Neural progenitor cell (in vitro differentiated cells): ENCODE measurements around the gene EVC2. TPM values are rescaled to one million over a fixed set of nuclear protein-coding genes. Genes with fewer than 3 reads are reported as not detected.

Source experiments
- DNase-seq: peaks from one replicate; pipeline ENCODE4 v3.0.0-alpha.2; 2016; ENCODE audit warnings: low spot score
- H2AFZ ChIP-seq: fragments of 200-600 bp; sonication (generic); replicated peaks from 2 replicates; pipeline ENCODE4 v1.6.1; 2016; ENCODE audit warnings: antibody characterized with exemption
- H3F3A ChIP-seq: fragments of 200-600 bp; sonication (generic); 2 replicates; pipeline ENCODE4 v1.6.1; 2016; ENCODE audit warnings: antibody characterized with exemption, low read depth
- H3K27ac ChIP-seq: fragments of 200-600 bp; sonication (generic); 2 replicates; pipeline ENCODE4 v1.5.1; 2016; ENCODE audit warnings: mild to moderate bottlenecking
- H3K27me3 ChIP-seq: fragments of 200-600 bp; sonication (generic); 2 replicates; pipeline ENCODE4 v1.6.1; 2016; ENCODE audit warnings: mild to moderate bottlenecking, moderate library complexity
- H3K36me3 ChIP-seq: fragments of 200-600 bp; sonication (generic); 2 replicates; pipeline ENCODE4 v1.5.1; 2016
- H3K4me1 ChIP-seq: fragments of 200-600 bp; sonication (generic); 2 replicates; pipeline ENCODE4 v1.6.1; 2016; ENCODE audit warnings: mixed run types
- H3K4me2 ChIP-seq: fragments of 200-600 bp; sonication (generic); 2 replicates; pipeline ENCODE4 v1.6.1; 2016
- H3K4me3 ChIP-seq: fragments of 200-600 bp; sonication (generic); 2 replicates; pipeline ENCODE4 v1.5.1; 2016
- H3K79me2 ChIP-seq: fragments of 200-600 bp; sonication (generic); 2 replicates; pipeline ENCODE4 v1.6.1; 2016; ENCODE audit warnings: low read depth
- H3K9ac ChIP-seq: fragments of 200-600 bp; sonication (generic); 2 replicates; pipeline ENCODE4 v1.6.1; 2016
- H3K9me3 ChIP-seq: fragments of 200-600 bp; sonication (generic); 2 replicates; pipeline ENCODE4 v1.5.1; 2016; ENCODE audit warnings: low read depth
- H4K20me1 ChIP-seq: fragments of 200-600 bp; sonication (generic); 2 replicates; pipeline ENCODE4 v1.6.1; 2016; ENCODE audit warnings: low read depth
- H3K27ac Mint-ChIP-seq: 3 replicates; pipeline ENCODE4 v1.8.0; 2021; ENCODE audit warnings: mixed read lengths
- H3K27me3 Mint-ChIP-seq: 2 replicates; pipeline ENCODE4 v1.8.0; 2022; ENCODE audit warnings: low read depth, mild to moderate bottlenecking, inconsistent platforms, moderate library complexity, mixed read lengths; ENCODE audit not compliant: insufficient read depth
- H3K36me3 Mint-ChIP-seq: 3 replicates; pipeline ENCODE4 v1.8.0; 2021; ENCODE audit warnings: mixed read lengths
- H3K4me1 Mint-ChIP-seq: 3 replicates; pipeline ENCODE4 v1.8.0; 2021; ENCODE audit warnings: mixed read lengths
- H3K4me3 Mint-ChIP-seq: 3 replicates; pipeline ENCODE4 v1.8.0; 2021; ENCODE audit warnings: mild to moderate bottlenecking, moderate library complexity, mixed read lengths
- H3K9me3 Mint-ChIP-seq: 3 replicates; pipeline ENCODE4 v1.8.0; 2020; ENCODE audit warnings: mixed read lengths
- CTCF ChIP-seq: fragments of 200-600 bp; sonication (generic); IDR thresholded peaks from 2 replicates; pipeline ENCODE4 v1.5.1; 2017; ENCODE audit warnings: antibody characterized with exemption, mild to moderate bottlenecking
- EZH2 ChIP-seq: fragments of 200-600 bp; sonication (generic); IDR thresholded peaks from 2 replicates; pipeline ENCODE4 v1.6.1; 2017; ENCODE audit warnings: antibody characterized with exemption, mild to moderate bottlenecking, moderate library complexity
- EZH2phosphoT487 ChIP-seq: fragments of 200-600 bp; sonication (generic); IDR thresholded peaks from 2 replicates; pipeline ENCODE4 v1.6.1; 2017; ENCODE audit warnings: antibody characterized with exemption
- total RNA-seq: library from RNA; depleted of rRNA; stranded (reverse); fragments of >200 nt; gene quantifications from 2 replicates; pipeline ENCODE4 v1.2.3, GENCODE V29; 2015; ENCODE audit warnings: low replicate concordance

Gene EVC2
- total RNA-seq, 1 donor from 2014 or later, result 6.1 TPM

- Mint-ChIP-seq H3K4me3 (no peak overlapping the region), H3K27ac (no peak overlapping the region), H3K9me3 (no peaks in the 10 kb centered on the region), H3K4me1 (peaks cover 10% of the 10 kb centered on the region), H3K27me3 (peaks cover 2% of the 10 kb centered on the region), H3K36me3 (no peaks in the 10 kb centered on the region)
- no peaks in the 10 kb centered on the region for H3K79me2 ChIP-seq
- no peak overlapping the region for H3K9ac ChIP-seq
- no peak overlapping the region for H3K4me3 ChIP-seq
- H3K27ac ChIP-seq, result no peak overlapping the region
- H2AFZ ChIP-seq, result no peak overlapping the region
- no peak overlapping the region for H3K4me2 ChIP-seq
- no peak for DNase-seq
- H3K4me1 ChIP-seq, result no peaks in the 10 kb centered on the region
- H3K9me3 ChIP-seq, result no peaks in the 10 kb centered on the region
- H4K20me1 ChIP-seq, result no peaks in the 10 kb centered on the region
- no peaks in the 10 kb centered on the region for H3K27me3 ChIP-seq
- no peaks in the 10 kb centered on the region for H3F3A ChIP-seq
- H3K36me3 ChIP-seq, result no peaks in the 10 kb centered on the region
- TF ChIP-seq EZH2 (no peak), EZH2phosphoT487 (no peak), CTCF (no peak)
Observed at GRCh38 chr4:5636766-5637670, 71.3 kb downstream of the EVC2 start.

GRCh38 chr4:5635826-5636195, 72.5 kb downstream of the EVC2 start:
- H3K27ac Mint-ChIP-seq, result no peak overlapping the region
- no peak for TF ChIP-seq CTCF
- no peak for TF ChIP-seq EZH2
- TF ChIP-seq EZH2phosphoT487, result no peak
- H3F3A ChIP-seq, result no peaks in the 10 kb centered on the region
- H3K79me2 ChIP-seq, result no peaks in the 10 kb centered on the region
- H3K27me3 Mint-ChIP-seq, result peaks cover 2% of the 10 kb centered on the region
- H2AFZ ChIP-seq, result no peak overlapping the region
- H3K27me3 ChIP-seq, result no peaks in the 10 kb centered on the region
- H3K4me1 ChIP-seq, result no peaks in the 10 kb centered on the region
- no peaks in the 10 kb centered on the region for H3K36me3 Mint-ChIP-seq
- no peak overlapping the region for H3K4me3 Mint-ChIP-seq
- no peak overlapping the region for H3K27ac ChIP-seq
- H3K36me3 ChIP-seq, result no peaks in the 10 kb centered on the region
- H4K20me1 ChIP-seq, result no peaks in the 10 kb centered on the region
- no peaks in the 10 kb centered on the region for H3K9me3 Mint-ChIP-seq
- no peak overlapping the region for H3K9ac ChIP-seq
- H3K4me2 ChIP-seq, result no peak overlapping the region
- no peak overlapping the region for H3K4me3 ChIP-seq
- no peak for DNase-seq
- H3K4me1 Mint-ChIP-seq, result peaks cover 10% of the 10 kb centered on the region
- H3K9me3 ChIP-seq, result no peaks in the 10 kb centered on the region

GRCh38 chr4:5632571-5632970, 75.8 kb downstream of the EVC2 start:
- no peak for DNase-seq
- Histone ChIP-seq H3K9ac (no peak overlapping the region), H2AFZ (no peak overlapping the region), H3K79me2 (no peaks in the 10 kb centered on the region), H3K27ac (no peak overlapping the region), H4K20me1 (no peaks in the 10 kb centered on the region), H3K4me2 (no peak overlapping the region), H3K9me3 (no peaks in the 10 kb centered on the region), H3K27me3 (no peaks in the 10 kb centered on the region), H3K4me3 (no peak overlapping the region), H3K4me1 (no peaks in the 10 kb centered on the region), H3F3A (no peaks in the 10 kb centered on the region), H3K36me3 (no peaks in the 10 kb centered on the region)
- no peak overlapping the region for H3K27ac Mint-ChIP-seq
- H3K27me3 Mint-ChIP-seq, result no peaks in the 10 kb centered on the region
- no peaks in the 10 kb centered on the region for H3K9me3 Mint-ChIP-seq
- peaks cover 10% of the 10 kb centered on the region for H3K4me1 Mint-ChIP-seq
- TF ChIP-seq EZH2phosphoT487 (no peak), CTCF (no peak), EZH2 (no peak)
- H3K36me3 Mint-ChIP-seq, result no peaks in the 10 kb centered on the region
- no peak overlapping the region for H3K4me3 Mint-ChIP-seq
